ENCODE results near the gene HUNK.
"Not testable (repeated sequence)": the region's sequence is repeated elsewhere in the genome, so short reads cannot be mapped to it uniquely, and the experiment has no call there.

The HUNK gene

GRCh38 chr21:31941694-31942093 lies 68.9 kb downstream of the HUNK start:
- no peak for TF ChIP-seq CTCF (IDR thresholded peaks at IDR 0.05; ENCODE audit: insufficient read depth, low read length, poor library complexity, severe bottlenecking)
- Histone ChIP-seq H3K27me3 (replicated peaks; ENCODE audit: control insufficient read depth, insufficient read depth, low read length) (no peaks in the 10 kb centered on the region; the same call in 1 of the 2 replicates), H3K4me3 (replicated peaks; ENCODE audit: low read depth, low read length) (no peak overlapping the region), H3K36me3 (ENCODE audit: control insufficient read depth, insufficient read depth, low read length) (no peaks in the 10 kb centered on the region)
- no peak for DNase-seq (ENCODE audit: extremely low read depth, insufficient read length)

- Histone ChIP-seq H3K27me3 (replicated peaks; ENCODE audit: control insufficient read depth, insufficient read depth, low read length) (no peaks in the 10 kb centered on the region; the same call in 1 of the 2 replicates), H3K36me3 (ENCODE audit: control insufficient read depth, insufficient read depth, low read length) (no peaks in the 10 kb centered on the region), H3K4me3 (replicated peaks; ENCODE audit: low read depth, low read length) (no peak overlapping the region)
- no peak for DNase-seq (ENCODE audit: extremely low read depth, insufficient read length)
- TF ChIP-seq CTCF (IDR thresholded peaks at IDR 0.05; ENCODE audit: insufficient read depth, low read length, poor library complexity, severe bottlenecking): no peak
Observed at GRCh38 chr21:31943561-31943960, 70.7 kb downstream of the HUNK start.

GRCh38 chr21:31945141-31945540 lies 72.3 kb downstream of the HUNK start:
- no peak for TF ChIP-seq CTCF (IDR thresholded peaks at IDR 0.05; ENCODE audit: insufficient read depth, low read length, poor library complexity, severe bottlenecking)
- no peaks in the 10 kb centered on the region for H3K36me3 ChIP-seq (ENCODE audit: control insufficient read depth, insufficient read depth, low read length)
- H3K27me3 ChIP-seq (replicated peaks; ENCODE audit: control insufficient read depth, insufficient read depth, low read length): no peaks in the 10 kb centered on the region; the same call in 1 of the 2 replicates
- no peak for DNase-seq (ENCODE audit: extremely low read depth, insufficient read length)
- H3K4me3 ChIP-seq (replicated peaks; ENCODE audit: low read depth, low read length): no peak overlapping the region

GRCh38 chr21:31945546-31945945 lies 72.7 kb downstream of the HUNK start:
- Histone ChIP-seq H3K4me3 (replicated peaks; ENCODE audit: low read depth, low read length) (no peak overlapping the region), H3K27me3 (replicated peaks; ENCODE audit: control insufficient read depth, insufficient read depth, low read length) (no peaks in the 10 kb centered on the region; the same call in 1 of the 2 replicates), H3K36me3 (ENCODE audit: control insufficient read depth, insufficient read depth, low read length) (no peaks in the 10 kb centered on the region)
- no peak for TF ChIP-seq CTCF (IDR thresholded peaks at IDR 0.05; ENCODE audit: insufficient read depth, low read length, poor library complexity, severe bottlenecking)
- DNase-seq (ENCODE audit: extremely low read depth, insufficient read length): no peak

GRCh38 chr21:31946231-31946630 lies 73.4 kb downstream of the HUNK start:
- no peak for DNase-seq (ENCODE audit: extremely low read depth, insufficient read length)
- no peaks in the 10 kb centered on the region for H3K36me3 ChIP-seq (ENCODE audit: control insufficient read depth, insufficient read depth, low read length)
- TF ChIP-seq CTCF (IDR thresholded peaks at IDR 0.05; ENCODE audit: insufficient read depth, low read length, poor library complexity, severe bottlenecking): no peak
- H3K27me3 ChIP-seq (replicated peaks; ENCODE audit: control insufficient read depth, insufficient read depth, low read length): no peaks in the 10 kb centered on the region; the same call in 1 of the 2 replicates
- no peak overlapping the region for H3K4me3 ChIP-seq (replicated peaks; ENCODE audit: low read depth, low read length)

GRCh38 chr21:31946876-31947550 lies 74.2 kb downstream of the HUNK start:
- H3K4me3 ChIP-seq (replicated peaks; ENCODE audit: low read depth, low read length); H3K36me3 ChIP-seq (ENCODE audit: control insufficient read depth, insufficient read depth, low read length); H3K27me3 ChIP-seq (replicated peaks; ENCODE audit: control insufficient read depth, insufficient read depth, low read length); DNase-seq (ENCODE audit: extremely low read depth, insufficient read length): not testable (repeated sequence)
